OCI-LY1 (cell line): ENCODE data around the gene ANKMY1.

Experiments used
- H2AFZ ChIP-seq: fragments of 200-600 bp; sonication (generic), shearing (Covaris generic); 2 replicates; pipeline ENCODE4 v1.6.0; 2014; ENCODE audit warnings: antibody characterized with exemption, mild to moderate bottlenecking, low read length
- H3F3A ChIP-seq: fragments of 200-600 bp; sonication (generic), shearing (Covaris generic); 2 replicates; pipeline ENCODE4 v1.6.0; 2014; ENCODE audit warnings: mild to moderate bottlenecking, antibody characterized with exemption, low read length, moderate library complexity; ENCODE audit not compliant: insufficient read depth
- H3K27ac ChIP-seq: fragments of 200-600 bp; sonication (generic); 2 replicates; pipeline ENCODE4 v1.5.1; 2014; ENCODE audit warnings: low read length, mixed run types, mild to moderate bottlenecking, low read depth; ENCODE audit not compliant: poor library complexity, severe bottlenecking
- H3K27me3 ChIP-seq: fragments of 200-600 bp; sonication (generic); 2 replicates; pipeline ENCODE4 v1.6.0; 2014; ENCODE audit warnings: antibody characterized with exemption, mild to moderate bottlenecking, low read length, moderate library complexity; ENCODE audit not compliant: insufficient read depth
- H3K36me3 ChIP-seq: fragments of 200-600 bp; sonication (generic); 2 replicates; pipeline ENCODE4 v1.6.1; 2014; ENCODE audit warnings: mild to moderate bottlenecking, antibody characterized with exemption, low read length, moderate library complexity, mixed read lengths; ENCODE audit not compliant: insufficient read depth
- H3K4me1 ChIP-seq: fragments of 200-600 bp; sonication (generic); 2 replicates; pipeline ENCODE4 v1.5.1; 2014; ENCODE audit warnings: mild to moderate bottlenecking, low read length, moderate library complexity; ENCODE audit not compliant: insufficient read depth, severe bottlenecking
- H3K4me2 ChIP-seq: fragments of 200-600 bp; sonication (generic), shearing (Covaris generic); 2 replicates; pipeline ENCODE4 v1.6.1; 2014; ENCODE audit warnings: low read length
- H3K4me3 ChIP-seq: fragments of 200-600 bp; sonication (generic); 2 replicates; pipeline ENCODE4 v1.5.1; 2014; ENCODE audit warnings: low read length, low read depth, mild to moderate bottlenecking, mixed read lengths; ENCODE audit not compliant: poor library complexity, severe bottlenecking
- H3K79me2 ChIP-seq: fragments of 200-600 bp; shearing (Covaris generic); 2 replicates; pipeline ENCODE4 v1.6.1; 2016; ENCODE audit warnings: mixed run types, low read length, mixed read lengths; ENCODE audit not compliant: insufficient read depth
- H3K9ac ChIP-seq: fragments of 200-600 bp; sonication (generic), shearing (Covaris generic); 2 replicates; pipeline ENCODE4 v1.6.1; 2014; ENCODE audit warnings: mild to moderate bottlenecking, low read length, mixed read lengths
- H3K9me2 ChIP-seq: fragments of 200-600 bp; sonication (generic), shearing (Covaris generic); 2 replicates; pipeline ENCODE4 v1.6.1; 2014; ENCODE audit warnings: low read depth, mild to moderate bottlenecking, low read length, mixed read lengths
- H3K9me3 ChIP-seq: fragments of 200-600 bp; shearing (Covaris generic); 2 replicates; pipeline ENCODE4 v1.6.1; 2014; ENCODE audit warnings: low read length, mixed read lengths
- H4K20me1 ChIP-seq: fragments of 200-600 bp; sonication (generic), shearing (Covaris generic); 2 replicates; pipeline ENCODE4 v1.6.0; 2016; ENCODE audit warnings: mild to moderate bottlenecking, low read length; ENCODE audit not compliant: insufficient read depth
- CTCF ChIP-seq: fragments of 200-600 bp; sonication (generic), shearing (Covaris generic); IDR thresholded peaks from 2 replicates; pipeline ENCODE4 v1.5.1; 2017; ENCODE audit warnings: mild to moderate bottlenecking, antibody characterized with exemption, low read length, moderate library complexity, mixed read lengths
- EZH2 ChIP-seq: fragments of 200-600 bp; sonication (generic), shearing (Covaris generic); IDR thresholded peaks from 2 replicates; pipeline ENCODE4 v1.8.0; 2017; ENCODE audit warnings: borderline replicate concordance, mixed run types, mild to moderate bottlenecking, antibody characterized with exemption, low read length, moderate library complexity, mixed read lengths

Gene ANKMY1

DNA sequence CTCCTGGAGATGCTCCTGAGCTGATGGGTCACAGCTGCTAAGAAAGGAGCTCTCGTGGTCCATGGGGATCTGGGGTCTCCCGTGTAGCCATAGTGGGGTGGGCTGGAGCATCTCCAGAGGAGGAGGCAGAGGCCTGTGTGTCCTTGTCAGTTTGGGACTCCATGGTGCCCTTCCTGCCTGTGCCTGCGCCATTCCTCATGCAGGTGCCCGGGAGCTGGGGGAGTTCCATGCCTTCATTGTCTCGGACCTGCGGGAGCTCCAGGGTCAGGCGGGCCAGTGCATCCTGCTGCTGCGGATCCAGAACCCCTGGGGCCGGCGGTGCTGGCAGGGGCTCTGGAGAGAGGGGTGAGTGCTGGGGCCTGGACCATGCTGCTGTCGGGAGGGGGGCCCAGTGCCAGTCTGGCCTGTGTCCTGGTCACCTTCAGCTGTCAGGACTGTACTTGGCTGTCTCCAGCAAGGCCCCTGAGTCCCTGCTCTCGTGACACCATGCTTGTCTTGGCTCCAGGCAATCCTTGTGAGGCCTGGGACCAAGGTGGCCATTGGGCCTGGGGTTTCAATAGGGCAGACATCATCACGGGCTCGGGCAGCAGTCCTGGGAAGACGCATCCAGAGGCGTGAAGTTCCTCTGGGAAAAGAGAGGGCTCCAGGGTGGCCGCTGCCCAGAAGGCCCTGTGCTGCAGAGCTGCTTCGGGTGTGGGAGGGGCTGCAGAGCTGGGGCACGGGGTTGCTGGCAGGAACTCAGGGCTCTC is 36.1 kb upstream of the ANKMY1 start:
- TF ChIP-seq EZH2 (no peak), CTCF (no peak)
- no peak overlapping the region for H3K4me3 ChIP-seq
- no peaks in the 10 kb centered on the region for H3K79me2 ChIP-seq
- H3K4me2 ChIP-seq: no peak overlapping the region
- no peak overlapping the region for H3K27ac ChIP-seq
- H3K36me3 ChIP-seq: peaks cover 17% of the 10 kb centered on the region
- H3K9me2 ChIP-seq: no peaks in the 10 kb centered on the region
- H2AFZ ChIP-seq: no peak overlapping the region
- H3K9ac ChIP-seq: no peak overlapping the region
- H3K4me1 ChIP-seq: no peaks in the 10 kb centered on the region
- H4K20me1 ChIP-seq: no peaks in the 10 kb centered on the region
- no peaks in the 10 kb centered on the region for H3K27me3 ChIP-seq
- H3K9me3 ChIP-seq: no peaks in the 10 kb centered on the region
- H3F3A ChIP-seq: no peaks in the 10 kb centered on the region

- H3K4me1 ChIP-seq: peaks cover 6% of the 10 kb centered on the region
- H3K36me3 ChIP-seq: peaks cover 13% of the 10 kb centered on the region
- TF ChIP-seq CTCF (no peak), EZH2 (no peak)
- H3K27me3 ChIP-seq: no peaks in the 10 kb centered on the region
- no peak overlapping the region for H3K27ac ChIP-seq
- no peaks in the 10 kb centered on the region for H4K20me1 ChIP-seq
- no peak overlapping the region for H3K4me2 ChIP-seq
- H3K9me2 ChIP-seq: no peaks in the 10 kb centered on the region
- no peaks in the 10 kb centered on the region for H3F3A ChIP-seq
- no peaks in the 10 kb centered on the region for H3K79me2 ChIP-seq
- H3K9ac ChIP-seq: no peak overlapping the region
- no peaks in the 10 kb centered on the region for H3K9me3 ChIP-seq
- H2AFZ ChIP-seq: no peak overlapping the region
- H3K4me3 ChIP-seq: no peak overlapping the region
These were observed 35.4 kb upstream of the ANKMY1 start for GRCh38 chr2:240593026-240593702.

DNA sequence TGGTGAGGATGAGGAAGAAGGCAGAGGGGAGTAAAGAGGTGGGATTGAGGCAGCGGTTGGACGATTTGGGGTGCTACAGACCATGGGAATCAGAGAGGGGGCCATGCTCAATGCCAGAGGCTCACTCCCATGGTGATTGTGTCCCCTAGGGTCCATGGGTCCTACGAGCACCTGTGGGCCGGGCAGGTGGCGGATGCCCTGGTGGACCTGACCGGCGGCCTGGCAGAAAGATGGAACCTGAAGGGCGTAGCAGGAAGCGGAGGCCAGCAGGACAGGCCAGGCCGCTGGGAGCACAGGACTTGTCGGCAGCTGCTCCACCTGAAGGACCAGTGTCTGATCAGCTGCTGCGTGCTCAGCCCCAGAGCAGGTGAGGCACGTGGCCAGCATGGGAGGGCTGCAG is 34.0 kb upstream of the ANKMY1 start:
- Histone ChIP-seq H3K4me1 (peaks cover 17% of the 10 kb centered on the region), H3K4me3 (no peak overlapping the region)

More for the DNA sequence above, 34.0 kb upstream of the ANKMY1 start:
- Histone ChIP-seq H3K79me2 (peaks cover 6% of the 10 kb centered on the region; the same call in 1 of the 2 replicates), H2AFZ (no peak overlapping the region), H3K36me3 (peaks cover 8% of the 10 kb centered on the region; the same call in 1 of the 2 replicates), H3K9me3 (no peaks in the 10 kb centered on the region), H3K9me2 (no peaks in the 10 kb centered on the region), H3K27ac (no peak overlapping the region), H3F3A (no peaks in the 10 kb centered on the region), H4K20me1 (no peaks in the 10 kb centered on the region), H3K9ac (no peak overlapping the region), H3K27me3 (no peaks in the 10 kb centered on the region), H3K4me2 (no peak overlapping the region)
- TF ChIP-seq CTCF: no peak
- no peak for TF ChIP-seq EZH2
